Stimulated activated CD8-positive, alpha-beta memory T cell treated with anti-CD3 and anti-CD28 coated beads, Interleukin-4, amount 100 ng/mL, for 48 hours (primary cell): Measurements from ENCODE around the gene PACC1.
"Not testable (repeated sequence)": the region's sequence is repeated elsewhere in the genome, so short reads cannot be mapped to it uniquely, and the experiment has no call there.

Source experiments
- DNase-seq: peaks from one replicate; pipeline ENCODE4 v3.0.0-alpha.2; 2020

The PACC1 gene

GRCh38 chr1:212326541-212326940 is 88.1 kb downstream of the PACC1 start:
- DNase-seq: no peak

- DNase-seq: no peak
Measured at GRCh38 chr1:212323066-212323465, 91.6 kb downstream of the PACC1 start.

GRCh38 chr1:212321031-212321430 is 93.7 kb downstream of the PACC1 start:
- DNase-seq: not testable (repeated sequence)

GRCh38 chr1:212317916-212318315 is 96.8 kb downstream of the PACC1 start:
- DNase-seq: no peak

GRCh38 chr1:212315907-212316306 is 98.8 kb downstream of the PACC1 start:
- DNase-seq: no peak

- DNase-seq: no peak
Measured at GRCh38 chr1:212315184-212315583, 99.5 kb downstream of the PACC1 start.
